Hepatocyte (in vitro differentiated cells): ENCODE results near the gene ARHGAP21. TPM values are rescaled to one million over a fixed set of nuclear protein-coding genes. Genes with fewer than 3 reads are reported as not detected.

Source experiments
- DNase-seq: peaks from one replicate; pipeline ENCODE4 v3.0.0-alpha.2; 2016; ENCODE audit warnings: low spot score
- H2AFZ ChIP-seq: fragments of 200-600 bp; sonication (generic); 2 replicates; pipeline ENCODE4 v1.6.0; 2016; ENCODE audit warnings: antibody characterized with exemption, mild to moderate bottlenecking
- H3K27ac ChIP-seq: fragments of 200-600 bp; sonication (generic); 2 replicates; pipeline ENCODE4 v1.5.1; 2016; ENCODE audit warnings: mild to moderate bottlenecking
- H3K27me3 ChIP-seq: fragments of 200-600 bp; sonication (generic); 2 replicates; pipeline ENCODE4 v1.6.1; 2016
- H3K36me3 ChIP-seq: fragments of 200-600 bp; sonication (generic); replicated peaks from 2 replicates; pipeline ENCODE4 v1.5.1; 2016; ENCODE audit warnings: low read depth; ENCODE audit not compliant: insufficient read depth
- H3K4me1 ChIP-seq: fragments of 200-600 bp; sonication (generic); 2 replicates; pipeline ENCODE4 v1.5.1; 2016; ENCODE audit warnings: mild to moderate bottlenecking, moderate library complexity; ENCODE audit not compliant: insufficient read depth
- H3K4me2 ChIP-seq: fragments of 200-600 bp; sonication (generic); 2 replicates; pipeline ENCODE4 v1.6.0; 2016
- H3K4me3 ChIP-seq: fragments of 200-600 bp; sonication (generic); 2 replicates; pipeline ENCODE4 v1.5.1; 2016; ENCODE audit warnings: mild to moderate bottlenecking
- H3K79me2 ChIP-seq: fragments of 200-600 bp; sonication (generic); 2 replicates; pipeline ENCODE4 v1.6.0; 2017; ENCODE audit warnings: mild to moderate bottlenecking
- H3K9me2 ChIP-seq: fragments of 200-600 bp; sonication (generic); replicated peaks from 2 replicates; pipeline ENCODE4 v1.6.0; 2017; ENCODE audit warnings: mild to moderate bottlenecking; ENCODE audit not compliant: insufficient read depth
- H3K9me3 ChIP-seq: fragments of 200-600 bp; sonication (generic); 2 replicates; pipeline ENCODE4 v1.5.1; 2016; ENCODE audit warnings: low read depth, mild to moderate bottlenecking
- H4K20me1 ChIP-seq: fragments of 200-600 bp; sonication (generic); 2 replicates; pipeline ENCODE4 v1.6.0; 2016; ENCODE audit warnings: mild to moderate bottlenecking; ENCODE audit not compliant: insufficient read depth, poor library complexity, severe bottlenecking
- CTCF ChIP-seq: fragments of 200-600 bp; sonication (generic); IDR thresholded peaks from 2 replicates; pipeline ENCODE4 v1.5.1; 2016; ENCODE audit warnings: antibody characterized with exemption, mild to moderate bottlenecking; ENCODE audit not compliant: poor library complexity
- EZH2 ChIP-seq: fragments of 200-600 bp; sonication (generic); IDR thresholded peaks from 2 replicates; pipeline ENCODE4 v1.6.1; 2016; ENCODE audit warnings: antibody characterized with exemption, mild to moderate bottlenecking, borderline replicate concordance
- EZH2phosphoT487 ChIP-seq: fragments of 200-600 bp; sonication (generic); IDR thresholded peaks from one replicate; pipeline ENCODE4 v1.6.1; 2018; ENCODE audit warnings: antibody characterized with exemption, mild to moderate bottlenecking, low read depth, moderate library complexity; ENCODE audit not compliant: unreplicated experiment, severe bottlenecking
- WGBS: methylation state at CpG from one replicate; pipeline ENCODE4 v1.1.6; 2016; ENCODE audit warnings: low lambda C conversion rate; ENCODE audit errors: missing lambda C conversion rate; 5-methylcytosine and 5-hydroxymethylcytosine counted together
- polyA plus RNA-seq: library from polyadenylated mRNA; unstranded; fragments of >200 nt; fragmentation: Nextera tagmentation; extraction: Ambion mirVana; gene quantifications from 2 replicates; pipeline ENCODE4 v1.2.1, GENCODE V29; 2016
- total RNA-seq: library from RNA; depleted of rRNA; stranded (reverse); fragments of >200 nt; gene quantifications from 2 replicates; pipeline ENCODE4 v1.2.3, GENCODE V29; 2014

Gene ARHGAP21
- total and polyA plus RNA-seq, 2 experiments from 2014 or later, result 15.1 to 70.2 TPM

GRCh38 chr10:24569828-24570657 is 153.6 kb downstream of the ARHGAP21 start:
- Histone ChIP-seq H2AFZ (no peak overlapping the region), H3K27ac (no peak overlapping the region), H3K36me3 (no peaks in the 10 kb centered on the region), H3K79me2 (no peaks in the 10 kb centered on the region), H3K27me3 (no peaks in the 10 kb centered on the region), H3K4me2 (no peak overlapping the region), H3K9me2 (no peaks in the 10 kb centered on the region), H3K9me3 (no peaks in the 10 kb centered on the region), H3K4me1 (no peaks in the 10 kb centered on the region), H4K20me1 (no peaks in the 10 kb centered on the region), H3K4me3 (no peak overlapping the region)
- 92% methylated on average over 12 of the region's 12 CpGs for WGBS
- no peak for DNase-seq
- no peak for TF ChIP-seq CTCF
- no peak for TF ChIP-seq EZH2phosphoT487
- no peak for TF ChIP-seq EZH2

GRCh38 chr10:24569330-24569796 is 154.3 kb downstream of the ARHGAP21 start:
- WGBS, result 89% methylated on average over 13 of the region's 13 CpGs
- Histone ChIP-seq H3K27me3 (no peaks in the 10 kb centered on the region), H2AFZ (no peak overlapping the region), H3K9me3 (no peaks in the 10 kb centered on the region), H3K4me3 (no peak overlapping the region), H4K20me1 (no peaks in the 10 kb centered on the region), H3K36me3 (no peaks in the 10 kb centered on the region), H3K9me2 (no peaks in the 10 kb centered on the region), H3K27ac (no peak overlapping the region), H3K79me2 (no peaks in the 10 kb centered on the region), H3K4me1 (no peaks in the 10 kb centered on the region), H3K4me2 (no peak overlapping the region)
- TF ChIP-seq EZH2phosphoT487 (no peak), EZH2 (no peak), CTCF (no peak)
- DNase-seq, result no peak

- no peak for DNase-seq
- H3K36me3 ChIP-seq, result no peaks in the 10 kb centered on the region
These were observed 155.6 kb downstream of the ARHGAP21 start for GRCh38 chr10:24568042-24568441.

More at GRCh38 chr10:24568042-24568441, 155.6 kb downstream of the ARHGAP21 start:
- Histone ChIP-seq H3K27me3 (no peaks in the 10 kb centered on the region), H3K27ac (no peak overlapping the region), H3K4me1 (no peaks in the 10 kb centered on the region), H3K4me3 (no peak overlapping the region), H3K9me2 (no peaks in the 10 kb centered on the region), H4K20me1 (no peaks in the 10 kb centered on the region), H3K79me2 (no peaks in the 10 kb centered on the region), H3K9me3 (no peaks in the 10 kb centered on the region), H2AFZ (no peak overlapping the region), H3K4me2 (no peak overlapping the region)
- TF ChIP-seq EZH2phosphoT487, result no peak
- TF ChIP-seq EZH2, result no peak
- no peak for TF ChIP-seq CTCF
- WGBS, result 72% methylated on average over 4 of the region's 4 CpGs
